ENCODE data around the gene ATP2A1. TPM values are rescaled to one million over a fixed set of nuclear protein-coding genes. Genes with fewer than 3 reads are reported as not detected.

The ATP2A1 gene
- total and polyA plus RNA-seq, 2 of the 13 experiments (the other 11 are each of a cell fraction or from before 2014, with no cell fraction given): 3.2 to 12.5 TPM

GRCh38 chr16:28873543-28874201 lies 4.6 kb upstream of the ATP2A1 start (continued):
- TF ChIP-seq PCBP1 (IDR thresholded peaks at IDR 0.05; ENCODE audit: borderline replicate concordance, low read depth, low read length) (0 out of 2 replicates have a peak, but pooled peaks have one; percentile 39), SRSF1 (optimal IDR thresholded peaks at IDR 0.05; ENCODE audit: low read depth, low read length) (peak; percentile 53), HNRNPL (IDR thresholded peaks at IDR 0.05; ENCODE audit: low read depth, low read length) (0 out of 2 replicates have a peak, but pooled peaks have one; percentile 6), PATZ1 (CRISPR knock-in tag; IDR thresholded peaks at IDR 0.05) (peak; percentile 85), STAG1 (CRISPR knock-in tag; IDR thresholded peaks at IDR 0.05) (peak; percentile 66), ZNF574 (CRISPR knock-in tag; IDR thresholded peaks at IDR 0.05) (peak; percentile 57; the same call in 1 of the 2 replicates), ZBTB33 (CRISPR knock-in tag; IDR thresholded peaks at IDR 0.05) (peak; percentile 99), ZNF687 (CRISPR knock-in tag; IDR thresholded peaks at IDR 0.05) (peak; percentile 47), MTF2 (CRISPR knock-in tag; IDR thresholded peaks at IDR 0.05; ENCODE audit: borderline replicate concordance) (no peak), MAZ (IDR thresholded peaks at IDR 0.05; ENCODE audit: borderline replicate concordance, low read depth, low read length) (peak; percentile 69; the same call in 1 of the 2 replicates), MAZ (CRISPR knock-in tag; IDR thresholded peaks at IDR 0.05; ENCODE audit: low read depth) (0 out of 2 replicates have a peak, but pooled peaks have one; percentile 31), CTCF (CRISPR knock-in tag; IDR thresholded peaks at IDR 0.05) (peak; percentile 85), SMC3 (IDR thresholded peaks at IDR 0.05; ENCODE audit: low read length) (peak; percentile 57), YY1 (IDR thresholded peaks at IDR 0.05; ENCODE audit: insufficient read depth, insufficient replicate concordance, low read depth, low read length) (peak; percentile 14), SAP130 (CRISPR knock-in tag; IDR thresholded peaks at IDR 0.05; ENCODE audit: low read depth) (0 out of 2 replicates have a peak, but pooled peaks have one; percentile 19)

All from HepG2 (cell line).